HEK293T (cell line): ENCODE data around the gene B3GNT4.

Experiments used
- CTCF ChIA-PET: fragments of 350-600 bp; formaldehyde crosslinking; extraction: SDS; loops from one replicate; lab custom pipeline; 2021; ENCODE audit warnings: antibody characterized with exemption, inconsistent platforms; lab: Yijun Ruan, JAX
- POLR2A ChIA-PET: fragments of 350-600 bp; formaldehyde crosslinking; extraction: SDS; loops from one replicate; lab custom pipeline; 2020; ENCODE audit warnings: antibody characterized with exemption, inconsistent platforms; lab: Yijun Ruan, JAX
- DNase-seq: peaks from one replicate; pipeline ENCODE4 v3.0.0; 2012; ENCODE audit warnings: mixed read lengths; ENCODE audit errors: extremely low spot score
- ARNT ChIP-seq: fragments of 450-650 bp; IDR thresholded peaks from 2 replicates; pipeline ENCODE4 v1.6.1; 2017; ENCODE audit warnings: mild to moderate bottlenecking
- BHLHE40 ChIP-seq: fragments of 450-650 bp; IDR thresholded peaks from 2 replicates; pipeline ENCODE4 v1.6.1; 2016; ENCODE audit warnings: mild to moderate bottlenecking, moderate library complexity, borderline replicate concordance
- CTBP1 ChIP-seq: fragments of 450-650 bp; IDR thresholded peaks from 2 replicates; pipeline ENCODE4 v1.6.1; 2016; ENCODE audit warnings: borderline replicate concordance
- ELF4 ChIP-seq: fragments of 450-650 bp; IDR thresholded peaks from 2 replicates; pipeline ENCODE4 v1.6.1; 2017; ENCODE audit warnings: antibody characterized with exemption
- FOXA1 ChIP-seq: fragments of 450-650 bp; IDR thresholded peaks from 2 replicates; pipeline ENCODE4 v1.6.1; 2016; ENCODE audit warnings: mild to moderate bottlenecking
- FOXK2 ChIP-seq: fragments of 450-650 bp; IDR thresholded peaks from 2 replicates; pipeline ENCODE4 v1.6.1; 2016; ENCODE audit warnings: mild to moderate bottlenecking
- FOXM1 ChIP-seq: fragments of 450-650 bp; IDR thresholded peaks from 2 replicates; pipeline ENCODE4 v1.6.1; 2017; ENCODE audit warnings: mild to moderate bottlenecking, borderline replicate concordance
- HDGF ChIP-seq: fragments of 450-650 bp; IDR thresholded peaks from 2 replicates; pipeline ENCODE4 v1.6.1; 2017; ENCODE audit warnings: antibody characterized with exemption, borderline replicate concordance
- L3MBTL2 ChIP-seq: fragments of 450-650 bp; conservative IDR thresholded peaks from 2 replicates; pipeline ENCODE4 v1.6.1; 2016; ENCODE audit warnings: mild to moderate bottlenecking
- LEF1 ChIP-seq: fragments of 450-650 bp; IDR thresholded peaks from 2 replicates; pipeline ENCODE4 v1.6.1; 2017; ENCODE audit warnings: mild to moderate bottlenecking, borderline replicate concordance
- NFRKB ChIP-seq: fragments of 450-650 bp; IDR thresholded peaks from 2 replicates; pipeline ENCODE4 v1.6.1; 2016; ENCODE audit warnings: mild to moderate bottlenecking, moderate library complexity
- SP1 ChIP-seq: fragments of 450-650 bp; IDR thresholded peaks from 2 replicates; pipeline ENCODE4 v1.6.1; 2017
- SUZ12 ChIP-seq: fragments of 450-650 bp; IDR thresholded peaks from 2 replicates; pipeline ENCODE4 v1.6.1; 2016; ENCODE audit warnings: mild to moderate bottlenecking
- TARDBP ChIP-seq: fragments of 450-650 bp; IDR thresholded peaks from 2 replicates; pipeline ENCODE4 v1.6.1; 2016
- ZNF384 ChIP-seq: fragments of 450-650 bp; IDR thresholded peaks from 2 replicates; pipeline ENCODE4 v1.6.1; 2016
- TF ChIP-seq, protein P1 (sequence below): fragments of 450-650 bp; IDR thresholded peaks from 2 replicates; pipeline ENCODE4 v1.6.1; 2016

B3GNT4 gene

DNA sequence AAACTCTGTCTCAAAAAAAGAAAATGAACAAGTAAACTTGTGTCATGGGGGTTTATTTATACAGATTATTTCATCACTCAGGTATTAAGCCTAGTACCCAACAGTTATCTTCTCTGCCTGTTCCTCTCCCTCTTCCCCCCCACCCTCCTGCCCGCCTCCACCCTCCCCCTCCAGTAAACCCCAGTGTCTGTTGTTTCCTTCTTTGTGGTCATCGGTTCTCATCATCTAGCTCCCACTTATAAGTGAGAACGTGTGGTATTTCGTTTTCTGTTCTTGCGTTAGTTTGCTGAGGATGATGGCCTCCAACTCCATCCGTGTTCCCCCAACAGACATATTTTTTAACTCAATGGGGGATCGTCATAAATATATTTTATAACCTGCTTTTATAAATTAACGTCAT, 41.8 kb upstream of the B3GNT4 start:
- no peak for DNase-seq
- ChIA-PET POLR2A (no interaction called here), CTCF (no interaction called here)
- TF ChIP-seq CTBP1, result no peak
- no peak for TF ChIP-seq SUZ12
- no peak for TF ChIP-seq NFRKB
- no peak for TF ChIP-seq TARDBP
- TF ChIP-seq ZNF384, result no peak
- no peak for TF ChIP-seq ARNT
- TF ChIP-seq, protein P1, sequence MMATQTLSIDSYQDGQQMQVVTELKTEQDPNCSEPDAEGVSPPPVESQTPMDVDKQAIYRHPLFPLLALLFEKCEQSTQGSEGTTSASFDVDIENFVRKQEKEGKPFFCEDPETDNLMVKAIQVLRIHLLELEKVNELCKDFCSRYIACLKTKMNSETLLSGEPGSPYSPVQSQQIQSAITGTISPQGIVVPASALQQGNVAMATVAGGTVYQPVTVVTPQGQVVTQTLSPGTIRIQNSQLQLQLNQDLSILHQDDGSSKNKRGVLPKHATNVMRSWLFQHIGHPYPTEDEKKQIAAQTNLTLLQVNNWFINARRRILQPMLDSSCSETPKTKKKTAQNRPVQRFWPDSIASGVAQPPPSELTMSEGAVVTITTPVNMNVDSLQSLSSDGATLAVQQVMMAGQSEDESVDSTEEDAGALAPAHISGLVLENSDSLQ, result no peak
- TF ChIP-seq LEF1, result no peak
- TF ChIP-seq FOXM1, result no peak
- TF ChIP-seq L3MBTL2, result no peak
- TF ChIP-seq FOXK2, result no peak
- no peak for TF ChIP-seq HDGF
- no peak for TF ChIP-seq SP1

DNA sequence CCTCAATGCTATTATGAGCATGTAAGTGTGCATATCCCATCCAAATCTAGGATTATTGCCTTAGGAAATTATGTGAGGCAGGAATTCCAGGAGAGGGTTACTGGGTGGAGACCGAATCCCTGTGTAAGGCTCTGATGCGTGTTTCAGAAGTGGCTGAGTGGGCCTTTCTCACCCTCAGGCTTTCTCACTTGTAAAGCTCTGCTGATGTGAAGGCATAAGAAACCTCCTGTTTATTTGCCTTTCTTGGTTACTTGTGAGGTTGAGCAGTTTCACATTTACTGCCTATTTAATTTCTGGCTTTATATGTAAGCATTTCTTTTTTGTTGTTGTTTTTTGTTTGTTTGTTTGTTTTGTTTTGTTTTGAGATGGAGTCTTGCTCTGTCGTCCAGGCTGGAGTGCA, 40.5 kb upstream of the B3GNT4 start:
- CTCF ChIA-PET, result interaction anchor here (1.1 kb wide), 1 partner anchor 356 kb away, joined by 5 read pairs; no protein-coding TSS in a partner anchor
- POLR2A ChIA-PET, result no interaction called here
- TF ChIP-seq CTBP1 (no peak), HDGF (no peak), ZNF384 (no peak), ARNT (no peak), FOXM1 (no peak)

DNA sequence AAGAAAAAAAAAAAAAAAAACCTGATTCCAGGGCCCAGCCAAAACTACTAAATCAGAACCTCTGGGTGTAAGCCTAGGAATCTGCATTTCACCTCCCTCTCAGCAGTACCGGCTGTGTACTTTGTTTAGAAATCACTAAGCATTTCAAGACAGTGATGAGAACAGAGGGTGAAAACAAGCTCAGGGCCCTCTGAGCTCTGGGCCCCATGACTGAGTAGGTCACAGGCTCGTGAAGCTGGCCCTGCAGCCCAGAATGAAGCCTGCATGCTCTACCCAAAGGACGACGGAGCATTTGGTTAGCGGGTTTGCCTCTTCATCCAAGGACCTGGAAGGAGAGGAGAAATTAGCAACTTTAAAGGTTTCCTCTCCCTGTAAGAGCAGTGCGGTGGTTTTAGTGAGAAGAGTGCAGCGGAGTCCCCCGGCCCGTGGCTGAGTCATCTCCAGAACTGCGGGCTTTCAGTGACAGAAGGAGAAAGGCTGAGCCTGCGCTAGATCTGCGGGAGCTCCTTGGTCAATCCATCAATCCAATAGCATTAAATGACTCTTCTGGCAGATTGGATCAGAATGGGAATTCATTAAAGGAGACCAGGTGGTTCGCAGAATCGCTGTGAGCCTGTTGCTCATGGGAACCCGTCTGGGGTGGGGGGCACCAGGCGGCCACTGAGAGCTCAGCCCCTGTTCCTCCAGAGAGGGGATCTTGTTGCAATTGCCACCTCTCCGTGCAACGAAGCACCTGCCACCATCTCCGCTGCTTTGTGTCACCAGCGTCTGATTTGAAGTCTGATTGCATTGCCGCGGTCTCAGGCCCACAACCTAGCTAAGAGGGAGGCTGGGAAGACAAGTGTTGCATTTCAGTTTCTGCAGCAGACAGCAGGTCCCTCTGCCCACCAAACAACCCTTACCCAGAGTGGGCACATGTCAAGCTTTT, 36.8 kb upstream of the B3GNT4 start:
- ChIA-PET POLR2A (no interaction called here), CTCF (no interaction called here)
- TF ChIP-seq SUZ12 (no peak), ARNT (no peak), ZNF384 (no peak), LEF1 (no peak), FOXA1 (no peak), HDGF (no peak), FOXM1 (no peak), SP1 (no peak), TARDBP (no peak), CTBP1 (no peak), NFRKB (no peak), BHLHE40 (no peak)
- TF ChIP-seq, protein P1, result no peak
- no peak for DNase-seq

More for the DNA sequence above, 40.5 kb upstream of the B3GNT4 start:
- no peak for DNase-seq

DNA sequence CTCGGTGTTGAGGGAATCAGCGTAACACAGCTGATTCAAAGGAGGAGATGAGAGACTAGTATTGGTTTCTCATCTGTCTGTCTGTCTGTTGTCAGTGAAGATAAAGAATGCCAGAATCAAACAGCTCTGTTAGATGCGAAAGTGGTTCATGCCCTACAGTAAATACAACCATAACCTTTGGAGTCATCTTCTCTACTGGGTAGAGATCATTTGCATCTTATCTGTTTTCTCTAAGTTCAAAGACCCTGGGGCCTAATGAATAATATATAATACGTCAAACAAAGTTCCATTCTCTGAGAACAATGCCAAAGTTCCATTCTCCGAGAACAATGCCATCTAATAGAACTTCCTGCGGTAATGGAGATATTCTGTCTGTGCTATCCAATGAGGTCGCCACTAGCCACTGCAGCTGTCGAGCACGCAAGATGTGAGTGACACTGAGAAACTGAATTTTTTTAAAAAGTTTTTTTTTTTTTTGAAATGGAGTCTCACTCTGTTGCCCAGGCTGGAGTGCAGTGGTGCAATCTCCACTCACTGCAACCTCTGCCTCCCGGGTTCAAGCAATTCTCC, 36.1 kb upstream of the B3GNT4 start:
- POLR2A ChIA-PET, result no interaction called here
- CTCF ChIA-PET, result no interaction called here
- TF ChIP-seq ZNF384 (no peak), FOXA1 (no peak), TARDBP (no peak), LEF1 (no peak), BHLHE40 (no peak), CTBP1 (no peak), SUZ12 (no peak), ELF4 (no peak), SP1 (no peak), FOXK2 (no peak), ARNT (no peak), NFRKB (no peak), HDGF (no peak), L3MBTL2 (no peak)
- TF ChIP-seq, protein P1, result no peak
- no peak for DNase-seq

DNA sequence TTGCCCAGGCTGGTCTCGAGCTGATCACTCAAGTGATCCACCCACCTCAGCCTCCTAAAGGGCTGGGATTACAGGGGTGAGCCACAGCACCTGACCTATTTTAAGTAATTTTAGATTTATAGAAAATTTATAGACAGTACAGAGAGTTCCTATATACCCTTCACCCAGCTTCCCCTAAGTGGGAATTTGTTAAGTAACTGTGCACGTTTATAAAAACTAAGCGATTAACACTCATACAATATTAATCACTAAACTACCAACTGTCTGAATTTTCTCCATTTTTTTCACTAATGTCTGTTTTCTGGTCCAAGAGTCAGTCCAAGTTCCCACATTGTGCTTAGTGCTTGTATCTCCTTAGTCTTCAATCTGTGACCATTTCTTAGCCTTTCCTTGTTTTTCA, 35.0 kb upstream of the B3GNT4 start:
- no peak for DNase-seq
- TF ChIP-seq, protein P1, result no peak
- no peak for TF ChIP-seq L3MBTL2
- TF ChIP-seq SP1, result no peak
- no peak for TF ChIP-seq NFRKB
- TF ChIP-seq ARNT, result no peak
- TF ChIP-seq FOXM1, result no peak
- TF ChIP-seq HDGF, result no peak
- TF ChIP-seq TARDBP, result no peak
- TF ChIP-seq CTBP1, result no peak
- TF ChIP-seq FOXA1, result no peak
- no peak for TF ChIP-seq FOXK2
- no peak for TF ChIP-seq BHLHE40
- TF ChIP-seq LEF1, result no peak
- TF ChIP-seq SUZ12, result no peak
- ChIA-PET CTCF (no interaction called here), POLR2A (no interaction called here)
